Calu3 (cell line): ENCODE data around the gene RAB36. TPM values are rescaled to one million over a fixed set of nuclear protein-coding genes. Genes with fewer than 3 reads are reported as not detected.
A peak's percentile ranks its signal among the peaks of the same experiment; 100 is the strongest.

Experiments used
- BruUV-seq: library from RNA; stranded (reverse); fragments of 400-500 nt; replicated peaks from 2 replicates; lab custom pipeline; 2021; lab: Mats Ljungman, UMichigan
- CTCF ChIA-PET: fragments of 300-600 bp; sonication (Branson Sonifier 250); formaldehyde crosslinking; loops from one replicate; lab custom pipeline; 2022; ENCODE audit warnings: antibody characterized with exemption; lab: Charles Lee
- DNase-seq: peaks from one replicate; pipeline ENCODE4 v3.0.0; 2022
- H3K27ac Mint-ChIP-seq: one replicate; pipeline ENCODE4 v1.8.0; 2022; ENCODE audit warnings: mixed read lengths; ENCODE audit not compliant: unreplicated experiment
- H3K27me3 Mint-ChIP-seq: one replicate; pipeline ENCODE4 v1.8.0; 2022; ENCODE audit warnings: mixed read lengths; ENCODE audit not compliant: unreplicated experiment
- H3K36me3 Mint-ChIP-seq: one replicate; pipeline ENCODE4 v1.8.0; 2022; ENCODE audit warnings: mild to moderate bottlenecking, moderate library complexity, mixed read lengths; ENCODE audit not compliant: insufficient read depth, unreplicated experiment
- H3K4me1 Mint-ChIP-seq: one replicate; pipeline ENCODE4 v1.8.0; 2022; ENCODE audit warnings: mild to moderate bottlenecking, low read depth, mixed read lengths; ENCODE audit not compliant: unreplicated experiment
- H3K4me3 Mint-ChIP-seq: one replicate; pipeline ENCODE4 v1.8.0; 2022; ENCODE audit warnings: mild to moderate bottlenecking, low read depth, moderate library complexity, mixed read lengths; ENCODE audit not compliant: unreplicated experiment
- H3K9me3 Mint-ChIP-seq: one replicate; pipeline ENCODE4 v1.8.0; 2022; ENCODE audit warnings: low read depth, mixed read lengths; ENCODE audit not compliant: unreplicated experiment
- CTCF ChIP-seq: fragments of 200-600 bp; IDR thresholded peaks from one replicate; pipeline ENCODE4 v1.8.0; 2022; ENCODE audit warnings: antibody characterized with exemption; ENCODE audit not compliant: unreplicated experiment
- intact Hi-C: fragments of 100-400 bp; cut with micrococcal nuclease; formaldehyde crosslinking; loops from one replicate; pipeline ENCODE4 v1.10.0; 2022; ENCODE audit not compliant: unreplicated experiment
- total RNA-seq: library from RNA; stranded (reverse); gene quantifications from 2 replicates; pipeline ENCODE4 v1.2.3, GENCODE V29; 2022

RAB36 gene
- total RNA-seq, 1 experiment from 2014 or later = 2.1 TPM

DNA sequence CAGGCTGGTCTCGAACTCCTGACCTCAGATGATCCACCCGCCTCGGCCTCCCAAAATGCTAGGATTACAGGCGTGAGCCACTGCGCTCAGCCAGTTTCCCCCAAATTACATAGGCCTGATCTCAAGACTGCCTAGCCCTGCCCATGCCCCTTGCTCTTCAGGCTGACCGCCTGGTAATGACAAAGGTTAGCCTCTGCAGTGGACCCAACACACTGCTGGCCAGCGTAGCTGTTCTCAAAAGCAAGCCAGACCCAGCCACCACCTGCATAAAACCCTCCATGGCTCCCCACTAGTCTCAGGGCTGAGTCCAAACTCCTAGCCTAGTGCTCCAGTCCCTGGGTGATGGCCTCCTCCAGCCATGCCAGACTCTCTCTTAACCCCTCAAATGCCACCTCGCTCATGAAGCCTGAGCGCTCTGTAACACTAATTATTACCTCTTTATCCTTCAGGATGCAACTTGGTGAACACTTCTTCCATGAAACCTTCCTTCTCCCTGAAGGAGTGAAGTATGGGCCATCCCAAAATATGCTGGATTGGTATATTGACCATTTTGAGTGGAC lies 2.7 kb upstream of the RAB36 start:
- intact Hi-C loops = no loop called here
- Mint-ChIP-seq H3K4me3 (peak overlapping the region; percentile 73), H3K27ac (peak overlapping the region; percentile 91), H3K9me3 (no peaks in the 10 kb centered on the region), H3K27me3 (no peaks in the 10 kb centered on the region), H3K36me3 (peaks cover 32% of the 10 kb centered on the region), H3K4me1 (peaks cover 46% of the 10 kb centered on the region)
- CTCF ChIA-PET = interaction anchor here (0.7 to 1.1 kb wide), 3 partner anchors 10 to 243 kb away, joined by 3 to 8 read pairs (median 5); no protein-coding TSS in a partner anchor
- no TSS peak for BruUV-seq
- TF ChIP-seq CTCF = no peak
- no peak for DNase-seq

DNA sequence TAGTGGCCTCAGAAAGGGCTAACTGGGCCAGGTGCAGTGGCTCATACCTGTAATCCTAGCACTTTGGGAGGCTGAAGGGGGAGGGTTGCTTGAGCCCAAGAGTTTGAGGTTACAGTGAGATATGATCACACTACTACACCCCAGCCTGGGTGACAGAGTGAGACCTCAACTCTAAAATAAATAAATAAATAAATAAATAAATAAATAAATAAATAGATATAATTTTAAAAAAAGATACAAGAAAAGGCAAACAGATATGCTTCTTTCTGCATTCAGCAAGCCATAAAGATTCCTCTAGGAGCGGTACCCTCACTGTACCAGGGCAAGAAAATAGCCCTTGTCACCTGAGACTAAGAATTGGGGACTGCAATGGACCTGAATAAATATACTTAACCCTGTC lies 2.2 kb upstream of the RAB36 start:
- Mint-ChIP-seq H3K9me3 (no peaks in the 10 kb centered on the region), H3K4me1 (peaks cover 49% of the 10 kb centered on the region), H3K4me3 (peak overlapping the region; percentile 73), H3K36me3 (peaks cover 32% of the 10 kb centered on the region), H3K27me3 (no peaks in the 10 kb centered on the region), H3K27ac (peak overlapping the region; percentile 91)
- no TSS peak for BruUV-seq
- CTCF ChIA-PET = no interaction called here
- TF ChIP-seq CTCF = no peak
- intact Hi-C loops = no loop called here
- DNase-seq = no peak

DNA sequence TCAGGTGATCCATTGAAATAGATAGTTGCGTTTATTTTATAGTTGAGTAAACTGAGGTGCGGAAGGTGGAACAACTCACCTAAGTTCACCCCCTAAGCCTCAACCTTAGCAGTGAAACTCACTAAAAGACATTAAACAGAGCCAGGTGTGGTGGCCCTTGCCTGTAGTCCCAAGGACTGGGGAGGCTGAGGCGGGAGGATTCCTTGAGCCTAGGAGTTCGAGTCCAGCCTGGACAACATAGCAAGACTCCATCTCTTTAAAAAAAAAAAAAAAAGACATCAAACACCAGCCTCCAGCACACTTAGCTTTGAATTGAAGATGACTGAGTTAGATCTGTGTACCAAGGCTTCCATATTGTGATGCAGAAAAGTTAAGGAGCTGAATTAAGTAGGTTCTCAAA lies 845 bp upstream of the RAB36 start:
- Mint-ChIP-seq H3K9me3 (no peaks in the 10 kb centered on the region), H3K36me3 (peaks cover 32% of the 10 kb centered on the region), H3K27ac (no peak overlapping the region), H3K27me3 (no peaks in the 10 kb centered on the region), H3K4me1 (peaks cover 47% of the 10 kb centered on the region), H3K4me3 (peak overlapping the region; percentile 70)
- no TSS peak for BruUV-seq
- DNase-seq = no peak
- CTCF ChIA-PET = interaction anchor here (0.5 to 1.2 kb wide), 5 partner anchors 36 to 191 kb away, joined by 3 to 4 read pairs (median 3); partner anchors contain the start of gene BCR
- intact Hi-C loops = no loop called here
- no peak for TF ChIP-seq CTCF

DNA sequence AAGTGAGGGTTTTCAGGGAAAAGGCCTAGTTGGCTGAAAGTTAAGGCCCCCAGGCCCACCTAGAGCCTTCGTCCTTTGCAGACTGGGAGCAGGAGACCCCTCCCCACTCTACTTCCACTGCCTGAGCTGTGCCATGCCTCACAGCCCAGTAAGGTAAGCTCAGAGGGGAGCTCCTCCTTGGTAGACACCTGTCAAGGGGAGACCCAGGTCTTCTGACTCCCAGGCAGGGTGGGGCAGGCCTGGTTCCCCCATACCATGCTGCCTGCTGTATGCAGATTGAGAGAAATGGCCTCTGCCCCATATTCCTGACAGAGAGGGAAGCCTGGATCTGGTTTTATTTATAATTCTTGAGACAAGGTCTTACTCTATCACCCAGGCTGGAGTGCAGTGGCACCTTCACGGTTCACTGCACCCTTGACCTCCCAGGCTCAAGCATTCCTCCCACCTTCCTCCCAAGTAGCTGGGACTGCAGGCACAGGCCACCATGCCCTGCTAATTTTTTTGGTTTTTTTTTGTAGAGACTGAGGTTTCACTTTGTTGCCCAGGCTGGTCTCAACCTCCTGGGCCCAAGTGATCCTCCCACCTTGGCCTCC lies 697 bp downstream of the RAB36 start:
- DNase-seq = no peak
- peak overlapping the region; percentile 83 for H3K27ac Mint-ChIP-seq
- intact Hi-C loops = no loop called here
- no peak for TF ChIP-seq CTCF
- peaks cover 32% of the 10 kb centered on the region for H3K36me3 Mint-ChIP-seq
- CTCF ChIA-PET = no interaction called here
- no peaks in the 10 kb centered on the region for H3K27me3 Mint-ChIP-seq
- no peaks in the 10 kb centered on the region for H3K9me3 Mint-ChIP-seq
- peaks cover 47% of the 10 kb centered on the region for H3K4me1 Mint-ChIP-seq
- peak overlapping the region; percentile 70 for H3K4me3 Mint-ChIP-seq
- no TSS peak for BruUV-seq
